DOHH2 (cell line): Measurements from ENCODE around the gene DPRX.

ENCODE experiments used
- H3F3A ChIP-seq: fragments of 200-600 bp; sonication (generic), shearing (Covaris generic); 2 replicates; pipeline ENCODE4 v1.6.0; 2016; ENCODE audit warnings: antibody characterized with exemption, mild to moderate bottlenecking; ENCODE audit not compliant: control insufficient read depth, insufficient read depth
- H3K27ac ChIP-seq: fragments of 200-600 bp; sonication (generic); 2 replicates; pipeline ENCODE4 v1.5.1; 2014; ENCODE audit warnings: low read depth, mild to moderate bottlenecking, low read length, moderate library complexity
- H3K27me3 ChIP-seq: fragments of 200-600 bp; sonication (generic); 2 replicates; pipeline ENCODE4 v1.6.1; 2014; ENCODE audit warnings: mild to moderate bottlenecking, low read length, mixed read lengths; ENCODE audit not compliant: control insufficient read depth
- H3K36me3 ChIP-seq: fragments of 200-600 bp; sonication (generic); 2 replicates; pipeline ENCODE4 v1.6.1; 2014; ENCODE audit warnings: mild to moderate bottlenecking, low read length, moderate library complexity, mixed read lengths; ENCODE audit not compliant: control insufficient read depth
- H3K4me1 ChIP-seq: fragments of 200-600 bp; sonication (generic); 2 replicates; pipeline ENCODE4 v1.6.1; 2014; ENCODE audit warnings: mild to moderate bottlenecking, low read length, mixed read lengths; ENCODE audit not compliant: control insufficient read depth
- H3K4me2 ChIP-seq: fragments of 200-600 bp; sonication (generic); 2 replicates; pipeline ENCODE4 v1.6.0; 2014; ENCODE audit warnings: mild to moderate bottlenecking, low read length, moderate library complexity
- H3K4me3 ChIP-seq: fragments of 200-600 bp; sonication (generic); 2 replicates; pipeline ENCODE4 v1.5.1; 2014; ENCODE audit warnings: mild to moderate bottlenecking, low read length, mixed read lengths
- H3K79me2 ChIP-seq: fragments of 200-600 bp; sonication (generic); 2 replicates; pipeline ENCODE4 v1.6.1; 2014; ENCODE audit warnings: mild to moderate bottlenecking, low read length, mixed read lengths; ENCODE audit not compliant: control insufficient read depth
- H3K9me2 ChIP-seq: fragments of 200-600 bp; sonication (generic); replicated peaks from 2 replicates; pipeline ENCODE4 v1.6.1; 2014; ENCODE audit warnings: mild to moderate bottlenecking, low read length, mixed read lengths; ENCODE audit not compliant: control insufficient read depth
- H3K9me3 ChIP-seq: fragments of 200-600 bp; sonication (generic); 2 replicates; pipeline ENCODE4 v1.6.1; 2014; ENCODE audit warnings: antibody characterized with exemption, low read length, mixed read lengths; ENCODE audit not compliant: control insufficient read depth, insufficient read depth
- H4K20me1 ChIP-seq: fragments of 200-600 bp; sonication (generic); 2 replicates; pipeline ENCODE4 v1.6.0; 2014; ENCODE audit warnings: low read depth, mild to moderate bottlenecking, antibody characterized with exemption, low read length, moderate library complexity; ENCODE audit not compliant: control insufficient read depth, insufficient read depth
- CTCF ChIP-seq: fragments of 200-600 bp; sonication (generic); IDR thresholded peaks from one replicate; pipeline ENCODE4 v1.5.1; 2014; ENCODE audit warnings: antibody characterized with exemption, mild to moderate bottlenecking, low read depth, low read length; ENCODE audit not compliant: poor library complexity, severe bottlenecking
- EZH2phosphoT487 ChIP-seq: fragments of 200-600 bp; sonication (generic); IDR thresholded peaks from 2 replicates; pipeline ENCODE4 v1.6.1; 2017; ENCODE audit warnings: borderline replicate concordance, mild to moderate bottlenecking, antibody characterized with exemption, low read length, moderate library complexity, mixed read lengths

DPRX gene

GRCh38 chr19:53624771-53625545 is 6.8 kb upstream of the DPRX start:
- H3K4me2 ChIP-seq = no peak overlapping the region
- no peaks in the 10 kb centered on the region; the same call in 1 of the 2 replicates for H3K9me3 ChIP-seq
- H3K4me3 ChIP-seq = no peak overlapping the region
- TF ChIP-seq EZH2phosphoT487 (no peak), CTCF (no peak)
- H3F3A ChIP-seq = no peaks in the 10 kb centered on the region
- H3K9me2 ChIP-seq = no peaks in the 10 kb centered on the region
- H3K4me1 ChIP-seq = no peaks in the 10 kb centered on the region
- H3K27ac ChIP-seq = no peak overlapping the region
- no peaks in the 10 kb centered on the region for H4K20me1 ChIP-seq
- no peaks in the 10 kb centered on the region for H3K27me3 ChIP-seq
- H3K79me2 ChIP-seq = no peaks in the 10 kb centered on the region
- no peaks in the 10 kb centered on the region for H3K36me3 ChIP-seq

- TF ChIP-seq CTCF = no peak
- no peak for TF ChIP-seq EZH2phosphoT487
- Histone ChIP-seq H3K9me2 (no peaks in the 10 kb centered on the region), H3K36me3 (no peaks in the 10 kb centered on the region), H3K79me2 (no peaks in the 10 kb centered on the region), H3K27ac (no peak overlapping the region), H3K9me3 (no peaks in the 10 kb centered on the region; the same call in 1 of the 2 replicates), H3F3A (no peaks in the 10 kb centered on the region), H4K20me1 (no peaks in the 10 kb centered on the region), H3K4me2 (no peak overlapping the region), H3K27me3 (no peaks in the 10 kb centered on the region), H3K4me1 (no peaks in the 10 kb centered on the region), H3K4me3 (no peak overlapping the region)
These were observed 5.3 kb upstream of the DPRX start for GRCh38 chr19:53626486-53626885.

GRCh38 chr19:53626976-53627375 is 4.8 kb upstream of the DPRX start:
- Histone ChIP-seq H3K4me3 (no peak overlapping the region), H3K9me2 (no peaks in the 10 kb centered on the region), H3K27me3 (no peaks in the 10 kb centered on the region), H3F3A (no peaks in the 10 kb centered on the region), H3K36me3 (no peaks in the 10 kb centered on the region), H3K4me1 (no peaks in the 10 kb centered on the region), H4K20me1 (no peaks in the 10 kb centered on the region), H3K79me2 (no peaks in the 10 kb centered on the region), H3K4me2 (no peak overlapping the region), H3K27ac (no peak overlapping the region), H3K9me3 (peaks cover 4% of the 10 kb centered on the region; the same call in 1 of the 2 replicates)
- TF ChIP-seq EZH2phosphoT487 (no peak), CTCF (no peak)
